IMR-90 (cell line): ENCODE measurements around the gene XPR1. TPM values are rescaled to one million over a fixed set of nuclear protein-coding genes. Genes with fewer than 3 reads are reported as not detected.

ENCODE experiments used
- ATAC-seq: fragments of 200-7000 bp; cut with Tn5 transposase; 2 replicates; pipeline ENCODE4 v1.9.1; 2020; ENCODE audit warnings: low read depth, mild to moderate bottlenecking, moderate library complexity
- BruUV-seq: library from RNA; stranded (reverse); fragments of 400-500 nt; replicated peaks from 2 replicates; lab custom pipeline; 2021; lab: Mats Ljungman, UMichigan
- CTCF ChIA-PET: fragments of 300-600 bp; formaldehyde crosslinking; extraction: SDS; loops from one replicate; lab custom pipeline; 2021; ENCODE audit warnings: antibody characterized with exemption; lab: Yijun Ruan, JAX
- POLR2A ChIA-PET: fragments of 300-600 bp; sonication (Branson Sonifier 250); formaldehyde crosslinking; loops from one replicate; lab custom pipeline; 2022; ENCODE audit warnings: antibody characterized with exemption; ENCODE audit not compliant: unreplicated experiment; lab: Charles Lee
- DNase-seq: peaks from one replicate; pipeline ENCODE4 v3.0.0; 2013
- H2AFZ ChIP-seq: replicated peaks from 2 replicates; pipeline ENCODE3; 2013; ENCODE audit warnings: low read length, mild to moderate bottlenecking; ENCODE audit not compliant: poor library complexity
- H2AK5ac ChIP-seq: 2 replicates; pipeline ENCODE4 v1.6.1; 2013; ENCODE audit warnings: low read depth, low read length, inconsistent platforms
- H2AK9ac ChIP-seq: replicated peaks from 2 replicates; pipeline ENCODE3; 2013; ENCODE audit warnings: mild to moderate bottlenecking, low read depth, low read length, moderate library complexity; ENCODE audit not compliant: poor library complexity
- H2BK120ac ChIP-seq: 2 replicates; pipeline ENCODE4 v1.6.1; 2013; ENCODE audit warnings: low read depth, low read length, inconsistent platforms
- H2BK15ac ChIP-seq: 3 replicates; pipeline ENCODE4 v1.6.1; 2013; ENCODE audit warnings: low read depth, low read length, inconsistent platforms
- H2BK20ac ChIP-seq: 2 replicates; pipeline ENCODE4 v1.6.1; 2013; ENCODE audit warnings: low read depth, mild to moderate bottlenecking, inconsistent platforms, low read length, moderate library complexity
- H2BK5ac ChIP-seq: 2 replicates; pipeline ENCODE4 v1.6.1; 2013; ENCODE audit warnings: mild to moderate bottlenecking, low read depth, low read length, inconsistent platforms; ENCODE audit not compliant: poor library complexity, severe bottlenecking
- H3K14ac ChIP-seq: replicated peaks from 2 replicates; pipeline ENCODE4 v1.6.1; 2013; ENCODE audit warnings: low read depth, low read length, inconsistent platforms
- H3K18ac ChIP-seq: 2 replicates; pipeline ENCODE4 v1.6.1; 2013; ENCODE audit warnings: low read depth, low read length, control low read depth
- H3K23ac ChIP-seq: 2 replicates; pipeline ENCODE4 v1.6.1; 2013; ENCODE audit warnings: low read depth, low read length, inconsistent platforms
- H3K27ac ChIP-seq: 2 replicates; pipeline ENCODE4 v1.5.1; 2013; ENCODE audit warnings: mild to moderate bottlenecking, control low read depth, low read length; ENCODE audit not compliant: insufficient read depth
- H3K27me3 ChIP-seq: 2 replicates; pipeline ENCODE4 v1.6.1; 2013; ENCODE audit warnings: low read length; ENCODE audit not compliant: control insufficient read depth, insufficient read depth
- H3K36me3 ChIP-seq: 2 replicates; pipeline ENCODE4 v1.6.1; 2013; ENCODE audit warnings: low read length, mixed read lengths; ENCODE audit not compliant: control insufficient read depth, insufficient read depth
- H3K4ac ChIP-seq: 2 replicates; pipeline ENCODE4 v1.6.1; 2013; ENCODE audit warnings: low read depth, low read length, inconsistent platforms
- H3K4me1 ChIP-seq: 2 replicates; pipeline ENCODE4 v1.6.1; 2013; ENCODE audit warnings: low read length, mixed read lengths; ENCODE audit not compliant: control insufficient read depth, insufficient read depth
- H3K4me2 ChIP-seq: 2 replicates; pipeline ENCODE4 v1.6.1; 2013; ENCODE audit warnings: low read depth, mild to moderate bottlenecking, control low read depth, low read length, moderate library complexity
- H3K4me3 ChIP-seq: 2 replicates; pipeline ENCODE4 v1.5.1; 2013; ENCODE audit warnings: low read depth, mild to moderate bottlenecking, control low read depth, low read length, moderate library complexity; ENCODE audit not compliant: insufficient read depth
- H3K56ac ChIP-seq: 2 replicates; pipeline ENCODE4 v1.6.1; 2013; ENCODE audit warnings: low read length, inconsistent platforms; ENCODE audit not compliant: insufficient read depth; ENCODE audit errors: extremely low read depth
- H3K79me1 ChIP-seq, 2 experiments: 2 replicates each; pipeline ENCODE4 v1.6.1; 2013; ENCODE audit warnings: low read length in 2 of 2, inconsistent platforms in 1 of 2, low read depth in 1 of 2
- H3K9ac ChIP-seq: 2 replicates; pipeline ENCODE4 v1.6.1; 2013; ENCODE audit warnings: low read depth, low read length, control low read depth
- H3K9me1 ChIP-seq: 2 replicates; pipeline ENCODE4 v1.6.1; 2013; ENCODE audit warnings: low read length, inconsistent platforms; ENCODE audit not compliant: insufficient read depth
- H3K9me3 ChIP-seq: 2 replicates; pipeline ENCODE4 v1.6.1; 2013; ENCODE audit warnings: low read length; ENCODE audit not compliant: control insufficient read depth, insufficient read depth
- H4K20me1 ChIP-seq: 2 replicates; pipeline ENCODE4 v1.6.1; 2013; ENCODE audit warnings: low read length, inconsistent platforms; ENCODE audit not compliant: insufficient read depth
- H4K5ac ChIP-seq: 2 replicates; pipeline ENCODE4 v1.6.1; 2013; ENCODE audit warnings: mild to moderate bottlenecking, low read depth, low read length, control low read depth
- H4K8ac ChIP-seq, 2 experiments: 2 replicates each; pipeline ENCODE4 v1.6.1; 2013; ENCODE audit warnings: low read depth in 2 of 2, low read length in 2 of 2, control low read depth in 1 of 2, inconsistent platforms in 1 of 2
- H4K91ac ChIP-seq: 2 replicates; pipeline ENCODE4 v1.6.1; 2013; ENCODE audit warnings: low read depth, low read length, inconsistent platforms; ENCODE audit not compliant: insufficient read depth
- BHLHE40 ChIP-seq: fragments of 150-350 bp; IDR thresholded peaks from 2 replicates; pipeline ENCODE4 v1.6.1; 2016; ENCODE audit warnings: mild to moderate bottlenecking, low read depth, low read length
- CEBPB ChIP-seq: IDR thresholded peaks from 2 replicates; pipeline ENCODE4 v1.6.1; 2012; ENCODE audit warnings: low read depth, low read length, improper control_type of control experiment
- FOS ChIP-seq: fragments of 150-350 bp; IDR thresholded peaks from 2 replicates; pipeline ENCODE4 v1.6.1; 2016; ENCODE audit warnings: low read depth, low read length
- MAFK ChIP-seq: IDR thresholded peaks from 2 replicates; pipeline ENCODE4 v1.6.1; 2012; ENCODE audit warnings: low read depth, low read length, improper control_type of control experiment
- MXI1 ChIP-seq: IDR thresholded peaks from 2 replicates; pipeline ENCODE4 v1.6.1; 2012; ENCODE audit warnings: low read depth, mild to moderate bottlenecking, low read length, moderate library complexity, borderline replicate concordance
- NFE2L2 ChIP-seq: fragments of 150-350 bp; IDR thresholded peaks from 2 replicates; pipeline ENCODE4 v1.6.1; 2016; ENCODE audit warnings: low read depth, mild to moderate bottlenecking, low read length
- RAD21 ChIP-seq: IDR thresholded peaks from 2 replicates; pipeline ENCODE4 v1.6.1; 2012; ENCODE audit warnings: low read length, improper control_type of control experiment
- SMC3 ChIP-seq: fragments of 150-350 bp; IDR thresholded peaks from 2 replicates; pipeline ENCODE4 v1.6.1; 2016; ENCODE audit warnings: low read depth, mild to moderate bottlenecking, antibody characterized with exemption, low read length, moderate library complexity
- WGBS, 2 experiments: methylation state at CpG; one replicate each; pipeline versions ENCODE4 v1.1.5 to v1.1.7; 2013; ENCODE audit warnings: missing lambda C conversion rate in 2 of 2; ENCODE audit not compliant: insufficient read length in 1 of 2; ENCODE audit errors: extremely low coverage in 2 of 2; 5-methylcytosine and 5-hydroxymethylcytosine counted together
- dilution Hi-C: fragments of 300-500 bp; cut with HindIII; formaldehyde crosslinking; loops from one replicate; pipeline ENCODE4 v1.14.3; 2018; ENCODE audit warnings: low sequenced_read_pairs; ENCODE audit not compliant: unreplicated experiment
- in situ Hi-C: fragments of 300-500 bp; cut with MboI; formaldehyde crosslinking; loops from 3 replicates; pipeline ENCODE4 v1.14.3; 2019; ENCODE audit warnings: low sequenced_read_pairs, inconsistent platforms, mixed read lengths
- intact Hi-C: fragments of 100-400 bp; cut with micrococcal nuclease; formaldehyde crosslinking; loops from 2 replicates; pipeline ENCODE4 v1.10.0; 2022
- polyA plus RNA-seq, 3 experiments: library from polyadenylated mRNA; depleted of rRNA; stranded (reverse); fragments of >200 nt; gene quantifications; 2 replicates each; pipeline ENCODE4 v1.2.3, GENCODE V29; 2012; ENCODE audit warnings: low replicate concordance in 1 of 3
- total RNA-seq: library from RNA; depleted of rRNA; stranded (reverse); fragments of >200 nt; gene quantifications from 2 replicates; pipeline ENCODE4 v1.2.3, GENCODE V29; 2012
- TF ChIP-seq, protein P1 (sequence below): fragments of 150-350 bp; IDR thresholded peaks from 2 replicates; pipeline ENCODE4 v1.6.1; 2016; ENCODE audit warnings: low read depth, mild to moderate bottlenecking, low read length, moderate library complexity, borderline replicate concordance

Gene XPR1
- total and polyA plus RNA-seq, 2 of the 4 experiments (the other 2 are of a cell fraction), result 11.8 to 25.1 TPM

DNA sequence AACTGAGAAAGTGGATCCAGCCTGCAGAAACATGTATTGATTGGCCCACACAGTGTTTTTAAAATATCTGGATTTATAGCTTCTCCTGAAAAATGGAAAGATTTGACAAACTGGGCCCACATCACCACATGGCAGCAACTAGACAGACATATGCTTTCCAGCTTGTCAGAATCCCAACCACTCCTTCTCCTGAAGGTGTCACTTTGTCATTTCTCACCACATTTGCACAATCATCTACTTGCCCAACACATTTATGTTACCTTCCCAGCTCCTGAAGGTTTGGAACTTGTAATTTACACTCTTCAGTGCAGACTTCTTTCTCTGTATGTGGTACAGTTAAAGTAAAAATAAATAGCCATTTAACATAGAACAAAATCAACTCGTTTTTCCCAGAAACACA, 154.8 kb downstream of the XPR1 start:
- no peak overlapping the region for H3K27ac ChIP-seq
- no peaks in the 10 kb centered on the region for H3K9me3 ChIP-seq
- dilution Hi-C loops, result no loop called here
- WGBS, 2 experiments, result no CpG with 5 or more reads among the region's 1 CpG
- H4K91ac ChIP-seq, result no peak overlapping the region
- H2BK20ac ChIP-seq, result peak overlapping the region; percentile 27; the same call in 1 of the 2 replicates
- TF ChIP-seq, protein P1, sequence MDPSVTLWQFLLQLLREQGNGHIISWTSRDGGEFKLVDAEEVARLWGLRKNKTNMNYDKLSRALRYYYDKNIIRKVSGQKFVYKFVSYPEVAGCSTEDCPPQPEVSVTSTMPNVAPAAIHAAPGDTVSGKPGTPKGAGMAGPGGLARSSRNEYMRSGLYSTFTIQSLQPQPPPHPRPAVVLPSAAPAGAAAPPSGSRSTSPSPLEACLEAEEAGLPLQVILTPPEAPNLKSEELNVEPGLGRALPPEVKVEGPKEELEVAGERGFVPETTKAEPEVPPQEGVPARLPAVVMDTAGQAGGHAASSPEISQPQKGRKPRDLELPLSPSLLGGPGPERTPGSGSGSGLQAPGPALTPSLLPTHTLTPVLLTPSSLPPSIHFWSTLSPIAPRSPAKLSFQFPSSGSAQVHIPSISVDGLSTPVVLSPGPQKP, result no peak
- TF ChIP-seq MAFK (no peak), BHLHE40 (no peak), RAD21 (no peak), FOS (no peak), MXI1 (no peak), SMC3 (no peak), CEBPB (no peak), NFE2L2 (no peak)
- H3K56ac ChIP-seq, result no peak overlapping the region
- POLR2A ChIA-PET, result no interaction called here
- H2AK5ac ChIP-seq, result no peak overlapping the region; the same call in 1 of the 2 replicates
- peaks cover 2% of the 10 kb centered on the region; the same call in 1 of the 2 replicates for H3K9me1 ChIP-seq
- H3K27me3 ChIP-seq, result no peaks in the 10 kb centered on the region
- peak overlapping the region; percentile 49 for H4K5ac ChIP-seq
- H3K4me1 ChIP-seq, result peaks cover 6% of the 10 kb centered on the region
- no peak for DNase-seq
- H3K18ac ChIP-seq, result peak overlapping the region; percentile 38; the same call in 1 of the 2 replicates
- peak overlapping the region; percentile 64; the same call in 2 of the 3 replicates for H2BK15ac ChIP-seq
- H2BK5ac ChIP-seq, result no peak overlapping the region
- CTCF ChIA-PET, result interaction anchor here (0.5 kb wide), 1 partner anchor 64 kb away, joined by 4 read pairs; no protein-coding TSS in a partner anchor
- H4K20me1 ChIP-seq, result 0 out of 2 replicates have a peak, but pooled peaks cover 2% of the 10 kb centered on the region
- peaks cover 10 to 30% of the 10 kb centered on the region in 2 experiments; a peak in 3 of 4 replicates for H3K79me1 ChIP-seq
- H3K23ac ChIP-seq, result peak overlapping the region; percentile 44; the same call in 1 of the 2 replicates
- intact Hi-C loops, result no loop called here
- H3K14ac ChIP-seq, result 0 out of 2 replicates have a peak overlapping the region, but pooled peaks have one; percentile 46
- 0 out of 2 replicates have a peak, but pooled peaks cover 1% of the 10 kb centered on the region for H3K36me3 ChIP-seq
- peak overlapping the region; percentile 38; the same call in 1 of the 2 replicates for H3K4ac ChIP-seq
- H3K9ac ChIP-seq, result no peak overlapping the region
- peak overlapping the region in 1 of 2 experiments; percentile 14; a peak in 1 of 4 replicates for H4K8ac ChIP-seq
- ATAC-seq, result no peak
- no peak overlapping the region for H2AFZ ChIP-seq
- H2AK9ac ChIP-seq, result no peak overlapping the region
- H2BK120ac ChIP-seq, result peak overlapping the region; percentile 59
- no TSS peak for BruUV-seq
- H3K4me3 ChIP-seq, result no peak overlapping the region
- in situ Hi-C loops, result no loop called here
- H3K4me2 ChIP-seq, result no peak overlapping the region
